ENCODE results near the gene CRY2.
"Not testable (repeated sequence)": the region's sequence is repeated elsewhere in the genome, so short reads cannot be mapped to it uniquely, and the experiment has no call there.

CRY2 gene

DNA sequence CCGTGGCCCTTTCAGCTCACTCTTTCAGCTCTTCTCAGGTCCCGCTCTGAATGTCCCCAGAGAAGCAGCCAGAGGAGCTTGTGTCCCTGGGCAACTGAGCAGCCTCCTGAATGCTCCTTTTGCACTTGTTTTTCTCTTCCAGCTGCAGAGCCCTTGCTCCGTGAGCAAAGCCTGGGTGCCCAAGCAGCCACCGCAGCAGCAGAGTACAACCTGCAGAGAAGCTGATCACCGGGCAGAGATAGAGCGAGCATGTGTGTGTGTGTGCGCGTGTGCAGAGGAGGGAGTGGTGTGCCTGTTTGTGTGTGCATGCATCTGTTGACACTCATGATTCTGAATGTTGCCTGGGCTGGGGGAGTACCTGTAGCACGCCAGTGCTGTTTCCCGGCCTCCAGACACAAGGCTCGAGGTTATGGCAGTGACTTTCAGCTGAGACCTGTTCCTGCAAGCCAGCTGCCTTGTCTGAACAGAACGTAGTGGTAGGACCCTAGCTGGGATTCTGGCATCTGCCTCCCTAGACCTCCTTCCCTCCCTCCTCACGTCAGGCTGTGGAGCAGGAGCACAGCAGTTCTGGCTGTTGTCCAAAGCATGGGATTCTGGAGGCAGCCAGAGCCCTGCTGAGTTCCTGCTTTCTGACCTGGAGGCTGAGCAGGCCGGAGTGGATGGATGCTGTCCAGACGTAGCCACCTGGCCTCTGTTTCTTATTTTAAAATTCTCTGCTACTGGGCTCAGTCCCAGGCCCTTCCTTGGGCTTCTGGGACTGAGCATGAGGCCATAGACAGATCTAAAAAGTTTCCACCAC is 33.7 kb downstream of the CRY2 start:
- DNase-seq, result peak; percentile 78

- no peak for DNase-seq
Measured at GRCh38 chr11:45881708-45882368, 34.6 kb downstream of the CRY2 start.

DNA sequence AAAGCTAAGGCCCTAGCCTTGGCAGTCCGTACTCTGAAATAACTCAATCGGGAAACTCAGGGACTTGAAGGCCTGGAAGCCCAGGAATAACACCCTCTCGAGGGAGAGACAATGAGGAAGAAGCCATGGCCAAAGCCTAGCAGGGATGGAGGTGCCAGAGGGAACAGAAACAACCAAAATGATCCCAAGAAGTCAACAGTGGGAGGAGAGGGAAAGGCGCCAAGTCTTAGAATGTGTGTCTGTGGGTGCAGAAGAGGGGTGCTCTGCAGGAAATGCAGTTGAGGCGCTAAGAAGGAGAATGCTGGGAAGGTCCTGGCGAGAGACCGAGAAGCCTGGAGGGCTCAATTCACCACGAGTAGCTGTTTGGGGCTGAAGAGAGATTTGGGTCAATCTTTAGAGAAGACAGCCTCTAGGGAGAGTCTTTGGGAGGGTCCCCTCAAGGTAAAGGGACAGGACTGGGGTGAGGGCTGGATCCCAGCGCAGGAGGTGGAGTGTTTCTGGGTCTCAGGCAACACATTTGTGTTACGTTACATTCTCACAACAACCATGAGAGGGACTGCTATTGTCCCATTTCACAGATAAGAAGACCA is 37.4 kb downstream of the CRY2 start:
- DNase-seq, result no peak

DNA sequence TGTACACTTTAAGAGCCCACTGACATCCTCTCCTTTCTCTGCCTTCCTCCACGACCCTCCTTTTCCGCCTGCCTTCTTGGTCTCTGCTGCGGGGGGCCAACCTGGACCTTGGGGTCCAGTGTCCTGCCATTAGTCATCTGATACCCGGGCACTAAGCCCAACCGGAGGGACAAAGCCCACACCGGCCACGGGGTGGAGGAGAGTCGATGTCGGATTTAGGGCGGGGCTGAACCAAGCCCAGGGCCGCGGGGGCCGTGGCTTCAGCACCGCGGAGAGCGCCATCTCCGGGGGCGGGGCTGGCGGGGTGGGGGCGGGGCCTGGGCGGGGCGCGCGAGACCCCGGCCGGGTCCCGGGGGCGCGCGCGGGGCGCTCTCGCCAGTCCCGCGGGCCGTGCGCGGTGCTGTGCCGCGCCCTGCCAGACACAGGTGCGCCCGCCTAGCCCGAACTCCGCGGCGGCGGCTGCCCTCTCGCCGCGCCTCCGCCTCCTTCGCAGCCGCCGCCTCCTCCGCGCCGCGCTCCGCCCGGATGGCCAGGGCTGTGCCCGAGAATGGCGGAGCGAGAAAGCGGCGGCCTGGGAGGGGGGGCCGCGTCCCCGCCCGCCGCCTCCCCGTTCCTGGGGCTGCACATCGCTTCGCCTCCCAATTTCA is 38.1 kb downstream of the CRY2 start, which contains the start of gene MAPK8IP1:
Gene MAPK8IP1, plus strand, starts transcription at position 378 of the 647 bp plus-strand sequence. Its CDS starts 170 bp downstream, at position 548.
- no peak for DNase-seq

DNA sequence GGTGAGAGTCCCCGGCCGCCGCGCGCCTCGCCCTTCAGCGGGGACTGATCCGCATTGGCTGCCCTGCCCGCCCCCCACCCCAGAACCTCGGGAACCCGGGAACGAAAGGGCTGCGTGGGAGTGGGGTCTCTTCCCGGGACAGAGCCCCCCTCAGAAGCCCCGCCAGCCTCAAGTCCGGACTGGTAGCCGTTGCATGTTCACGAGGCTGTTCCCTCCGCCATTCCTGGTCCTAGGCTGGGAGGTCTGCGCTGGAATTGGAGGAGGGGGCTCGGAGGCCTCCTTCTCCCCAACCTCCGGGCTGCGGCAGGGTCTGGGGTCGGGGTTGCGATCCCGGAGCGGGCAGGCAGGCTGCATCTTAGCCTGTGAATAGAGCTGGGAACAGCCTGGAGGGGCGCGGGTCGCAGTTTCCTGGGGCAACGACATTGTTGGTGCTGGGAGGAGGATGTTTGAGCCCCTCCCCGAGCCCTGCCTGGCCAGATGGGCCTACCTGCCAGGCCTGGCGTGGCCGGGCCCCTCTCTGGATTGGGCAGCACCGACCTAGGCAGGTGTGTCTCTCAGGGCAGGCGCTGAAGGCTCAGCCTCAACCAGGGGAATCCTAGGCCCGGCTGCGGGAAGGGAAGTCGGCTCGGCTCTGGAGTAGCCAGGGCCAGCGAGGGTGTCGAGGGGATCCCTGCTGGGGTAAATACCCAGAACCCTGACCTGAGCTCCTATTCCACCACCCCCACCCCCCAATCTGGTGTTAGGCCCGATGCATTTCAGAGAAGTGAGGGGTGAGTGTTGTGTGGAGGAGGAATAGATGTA is 38.8 kb downstream of the CRY2 start:
- no peak for DNase-seq

DNA sequence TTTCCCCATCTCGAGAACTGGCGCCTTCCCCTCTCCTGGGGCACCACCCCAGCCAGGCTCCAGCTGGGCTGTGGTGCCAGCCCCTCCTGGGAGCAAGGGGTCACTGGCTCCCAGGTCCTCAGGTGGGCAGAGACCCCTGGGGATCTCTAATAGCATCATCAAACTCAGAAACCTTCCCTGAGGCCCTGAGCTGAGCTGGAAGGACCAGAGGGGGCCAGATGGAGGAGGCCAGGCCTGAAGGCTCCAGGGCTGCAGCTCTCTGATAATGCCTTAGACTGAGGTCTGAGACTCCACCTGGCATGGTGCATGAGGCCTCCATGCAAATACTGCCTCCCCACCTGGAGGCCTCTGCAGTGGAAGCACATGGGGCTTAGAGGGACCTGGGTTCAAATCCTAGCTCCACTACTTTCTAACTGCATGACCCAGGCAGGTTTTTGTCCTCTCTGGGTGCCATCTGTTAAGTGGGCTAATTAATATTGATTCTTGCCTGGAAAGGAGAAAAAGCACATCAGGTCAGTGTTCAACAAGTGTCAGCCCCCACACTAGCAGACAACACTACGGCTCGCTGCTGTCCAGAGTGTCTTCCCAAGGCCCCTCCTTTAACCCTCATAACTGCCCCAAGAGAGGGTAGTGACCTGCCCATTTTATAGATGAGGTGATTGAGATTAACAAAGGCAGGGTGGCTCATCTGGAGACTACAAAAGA is 39.7 kb downstream of the CRY2 start:
- DNase-seq, result no peak

DNA sequence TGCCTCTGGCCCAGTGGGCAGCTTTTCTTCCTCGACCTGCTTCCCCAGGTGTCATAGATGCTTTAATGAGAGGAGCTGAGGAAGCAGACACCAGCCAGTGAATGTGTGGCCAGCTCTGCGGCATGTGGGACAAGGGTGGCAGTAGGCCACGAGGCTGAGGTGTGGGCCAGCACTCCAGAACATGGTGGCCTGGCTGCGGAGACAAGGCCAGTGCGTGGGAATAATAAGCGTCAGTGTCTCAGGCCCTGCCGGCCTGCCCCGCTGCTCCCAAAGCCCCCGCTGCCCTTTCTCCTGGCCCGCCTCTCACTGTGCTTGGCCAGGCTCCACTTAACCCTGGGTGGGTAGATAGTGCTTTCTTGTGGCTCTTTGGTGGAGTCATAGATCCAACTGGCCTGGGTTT is 40.3 kb downstream of the CRY2 start:
- DNase-seq, result no peak

GRCh38 chr11:45889555-45889954 is 42.3 kb downstream of the CRY2 start:
- DNase-seq, result no peak

- DNase-seq, result no peak
Measured at GRCh38 chr11:45889966-45890365, 42.7 kb downstream of the CRY2 start.

- DNase-seq, result no peak
Measured at GRCh38 chr11:45890886-45891550, 43.7 kb downstream of the CRY2 start.

- no peak for DNase-seq
Measured at GRCh38 chr11:45892856-45893255, 45.6 kb downstream of the CRY2 start.

DNA sequence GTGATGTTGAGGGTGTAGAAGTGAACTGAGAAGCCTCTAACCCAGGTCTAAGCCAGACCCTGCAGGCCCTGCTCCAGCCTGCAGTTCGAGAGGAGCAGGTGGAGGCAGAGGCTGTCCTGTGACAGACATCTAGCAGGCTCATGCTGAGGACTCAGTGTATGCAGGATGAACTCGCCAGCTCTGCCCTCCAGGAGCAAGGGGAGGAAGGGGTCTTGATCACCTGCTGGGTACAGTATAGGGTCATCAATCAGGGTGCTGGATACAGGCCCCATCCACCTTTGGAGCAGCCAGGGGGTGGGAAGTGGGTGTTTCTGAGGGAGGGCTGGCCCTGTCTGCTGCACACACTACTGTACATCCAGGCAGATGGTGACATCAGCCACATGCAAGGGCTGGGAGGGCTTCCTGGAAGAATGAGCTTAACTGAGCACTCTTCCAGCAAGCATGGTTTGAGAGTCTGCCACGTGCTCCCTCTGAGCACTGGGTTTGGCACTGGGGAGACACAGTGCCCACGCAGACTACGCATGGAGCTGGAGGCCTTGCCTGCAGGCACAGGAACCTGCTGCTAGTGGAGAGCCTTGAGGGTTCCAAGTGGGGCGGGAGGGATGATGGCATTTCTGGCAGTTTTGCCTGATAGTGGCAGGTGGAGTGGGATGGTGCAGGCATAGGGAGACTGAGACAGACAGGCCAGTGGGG is 47.4 kb downstream of the CRY2 start:
- no peak for DNase-seq

GRCh38 chr11:45895553-45896259 is 48.4 kb downstream of the CRY2 start:
- no peak for DNase-seq

GRCh38 chr11:45896422-45896984 is 49.2 kb downstream of the CRY2 start:
- peak; percentile 21 for DNase-seq

- no peak for DNase-seq
Measured at GRCh38 chr11:45897556-45897955, 50.3 kb downstream of the CRY2 start.

DNA sequence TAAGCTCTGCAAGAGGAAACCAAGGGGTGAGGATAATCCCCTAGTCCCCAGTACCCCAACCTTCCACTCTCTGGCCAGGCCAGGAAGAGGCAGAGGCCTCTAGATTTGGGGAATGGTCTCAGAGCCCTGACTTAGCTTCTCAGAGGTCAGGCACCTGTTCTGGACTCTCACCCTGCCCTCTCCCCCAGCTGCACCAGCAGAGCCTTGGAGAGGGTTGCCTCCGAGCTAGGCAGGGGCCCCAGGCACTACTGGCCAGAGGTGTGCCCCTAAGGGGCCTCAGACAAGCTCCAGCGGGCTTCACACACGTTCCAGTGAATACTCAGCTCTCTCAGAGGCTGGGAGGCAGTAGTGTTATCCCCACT is 51.8 kb downstream of the CRY2 start:
- DNase-seq, result no peak

- DNase-seq, result no peak
Measured at GRCh38 chr11:45899448-45900174, 52.3 kb downstream of the CRY2 start.

DNA sequence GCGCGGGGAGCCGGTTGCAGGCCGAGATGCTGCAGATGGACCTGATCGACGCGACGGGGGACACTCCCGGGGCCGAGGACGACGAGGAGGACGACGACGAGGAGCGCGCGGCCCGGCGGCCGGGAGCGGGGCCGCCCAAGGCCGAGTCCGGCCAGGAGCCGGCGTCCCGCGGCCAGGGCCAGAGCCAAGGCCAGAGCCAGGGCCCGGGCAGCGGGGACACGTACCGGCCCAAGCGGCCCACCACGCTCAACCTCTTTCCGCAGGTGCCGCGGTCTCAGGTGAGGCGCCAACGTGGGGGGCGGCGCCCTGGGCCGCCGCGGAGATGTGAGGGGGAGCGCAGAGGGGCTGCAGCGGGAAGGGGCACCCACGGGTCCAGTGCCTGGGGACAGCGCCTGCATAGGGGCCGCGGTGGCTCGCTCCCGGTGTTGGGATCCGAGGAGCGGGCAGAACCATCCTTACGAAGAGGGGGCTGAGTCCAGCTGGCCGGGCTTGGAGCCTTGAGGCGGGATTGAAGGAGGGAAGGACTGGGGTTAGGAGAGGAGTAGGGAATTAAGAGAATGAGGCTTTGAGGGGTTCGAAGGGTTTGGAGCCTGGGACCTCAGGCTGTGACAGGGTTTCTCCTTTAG is 53.0 kb downstream of the CRY2 start:
- DNase-seq, result not testable (repeated sequence)
